GM19035 (cell line): ENCODE data around the gene USP6.
"Not testable (repeated sequence)": the region's sequence is repeated elsewhere in the genome, so short reads cannot be mapped to it uniquely, and the experiment has no call there.

Source experiments
- ATAC-seq: cut with Tn5 transposase; IDR thresholded peaks from one replicate; pipeline ENCODE4 v1.9.1; 2021; ENCODE audit not compliant: unreplicated experiment

The USP6 gene

DNA sequence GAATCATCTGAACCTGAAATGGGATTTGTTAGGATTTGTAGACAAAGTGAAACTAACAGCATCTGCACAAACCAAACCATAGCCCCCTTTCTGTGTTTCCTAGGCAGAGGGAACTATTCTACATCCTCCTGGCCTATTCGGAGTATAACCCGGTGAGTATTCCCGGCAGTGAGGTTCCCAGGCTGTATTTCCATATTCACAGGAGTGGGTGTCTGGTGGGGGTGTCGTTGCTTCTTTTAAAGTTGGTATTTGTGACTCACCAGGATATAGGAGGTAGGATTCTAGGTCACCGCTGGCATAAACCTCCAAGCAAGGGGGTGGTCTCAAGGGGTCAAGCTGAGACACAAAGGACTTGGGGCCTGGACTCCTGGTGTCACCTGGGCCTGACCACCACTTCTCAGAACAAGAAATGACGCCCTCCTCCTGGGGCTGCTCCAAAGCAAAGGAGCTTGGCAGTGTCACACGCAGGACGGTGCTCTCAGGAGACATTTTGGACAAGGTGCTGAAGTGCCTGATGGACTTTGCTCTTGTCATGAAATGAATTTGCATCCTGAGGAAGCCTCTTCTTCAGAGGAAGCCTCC, 19.4 kb downstream of the USP6 start:
- not testable (repeated sequence) for ATAC-seq

DNA sequence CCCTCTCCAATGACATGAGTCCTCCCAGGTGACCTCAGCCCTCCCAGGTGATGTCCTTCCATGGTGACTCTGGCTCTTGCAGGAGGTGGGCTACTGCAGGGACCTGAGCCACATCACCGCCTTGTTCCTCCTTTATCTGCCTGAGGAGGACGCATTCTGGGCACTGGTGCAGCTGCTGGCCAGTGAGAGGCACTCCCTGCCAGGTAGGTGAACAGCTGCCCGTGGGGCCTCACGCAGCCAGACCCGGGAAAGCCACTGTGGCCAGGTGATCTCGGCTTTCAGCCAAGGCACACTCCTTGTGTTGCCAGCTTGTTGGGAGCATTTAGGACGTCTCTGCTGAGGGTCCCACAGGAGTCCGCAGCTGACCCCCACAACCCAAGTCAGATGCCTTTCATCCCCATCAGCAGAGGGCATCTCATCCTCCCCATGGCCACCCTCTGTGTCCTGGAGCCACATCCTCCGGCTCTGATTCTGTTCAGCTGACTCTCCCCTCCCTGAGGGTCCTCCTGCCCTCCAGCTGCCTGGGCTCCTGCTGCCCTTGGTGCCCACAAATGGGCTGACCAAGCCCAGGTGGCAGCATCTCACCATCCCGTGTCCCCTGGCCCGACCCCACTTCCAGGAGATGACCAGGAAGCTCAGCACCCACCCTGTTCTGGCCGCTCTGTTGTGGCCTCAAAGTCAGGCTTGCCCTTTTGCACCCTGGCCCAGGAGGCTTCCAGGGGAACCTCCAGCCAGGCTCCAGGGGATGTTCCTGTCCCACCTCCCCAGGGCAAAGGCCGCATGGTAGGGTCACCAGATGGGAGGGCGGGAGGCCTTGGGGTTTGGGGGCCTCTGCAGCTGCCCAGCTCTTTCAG, 20.1 kb downstream of the USP6 start:
- no peak for ATAC-seq

DNA sequence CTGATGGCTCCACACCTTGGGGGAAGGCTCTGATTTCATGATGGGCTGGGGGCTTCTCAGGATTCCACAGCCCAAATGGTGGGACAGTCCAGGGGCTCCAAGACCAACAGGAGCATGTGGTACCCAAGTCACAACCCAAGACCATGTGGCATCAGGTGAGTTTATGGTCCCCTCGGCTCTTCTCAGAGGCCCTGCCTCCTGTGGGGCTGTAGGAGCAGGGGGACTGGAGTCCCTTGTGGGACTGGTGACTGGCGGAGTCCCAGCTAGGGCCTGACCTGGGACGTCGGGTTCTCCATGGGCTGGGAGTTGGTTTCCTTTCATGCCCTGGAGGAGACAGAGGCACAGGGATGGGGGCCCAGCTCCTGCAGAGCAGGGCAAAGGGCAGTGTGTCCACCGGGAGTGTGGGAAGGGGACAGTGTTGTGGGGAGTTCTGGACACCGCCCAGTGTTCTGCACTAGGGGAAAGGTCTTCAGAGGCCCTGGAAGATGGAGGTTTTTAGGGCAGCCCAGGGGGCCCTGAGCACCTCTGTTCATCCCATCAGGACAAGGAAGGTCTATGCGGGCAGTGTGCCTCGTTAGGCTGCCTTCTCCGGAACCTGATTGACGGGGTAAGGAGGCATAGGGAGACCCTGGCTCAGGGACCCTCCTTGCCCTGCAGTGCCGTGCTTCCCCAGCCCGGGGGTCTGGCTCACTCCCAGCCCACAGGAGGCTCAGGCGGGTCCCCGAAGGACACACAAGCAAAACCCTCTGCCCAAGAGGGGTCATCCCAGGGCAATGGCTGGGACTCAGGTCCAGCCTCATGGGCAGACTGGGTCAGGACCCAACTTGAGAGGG, 21.0 kb downstream of the USP6 start:
- ATAC-seq, result not testable (repeated sequence)

DNA sequence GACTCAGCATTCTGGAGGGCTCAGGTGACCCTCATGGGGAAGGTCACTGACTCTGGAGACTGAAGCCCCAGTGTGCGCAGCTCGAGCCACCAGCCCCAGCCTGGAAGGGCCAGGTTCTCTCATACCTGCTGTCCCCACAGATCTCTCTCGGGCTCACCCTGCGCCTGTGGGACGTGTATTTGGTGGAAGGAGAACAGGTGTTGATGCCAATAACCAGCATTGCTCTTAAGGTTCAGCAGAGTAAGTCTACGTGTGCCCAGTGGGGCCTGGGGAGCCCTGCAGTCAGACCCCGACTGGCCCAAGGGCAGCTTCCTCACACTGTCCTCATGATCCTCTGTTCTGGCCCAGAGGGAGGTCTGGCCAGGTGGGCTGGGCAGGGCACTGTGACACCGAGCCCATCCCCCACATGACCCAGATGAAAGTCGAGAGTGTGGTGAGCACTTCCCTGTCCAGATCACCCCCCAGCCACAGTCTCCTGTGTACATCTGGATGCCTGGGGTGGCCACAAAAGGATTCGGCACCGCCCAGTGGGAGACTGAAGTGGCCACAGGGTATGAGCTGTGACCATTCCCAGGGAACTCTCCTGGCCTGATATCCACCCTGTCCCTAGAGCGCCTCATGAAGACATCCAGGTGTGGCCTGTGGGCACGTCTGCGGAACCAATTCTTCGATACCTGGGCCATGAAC, 21.8 kb downstream of the USP6 start:
- not testable (repeated sequence) for ATAC-seq

DNA sequence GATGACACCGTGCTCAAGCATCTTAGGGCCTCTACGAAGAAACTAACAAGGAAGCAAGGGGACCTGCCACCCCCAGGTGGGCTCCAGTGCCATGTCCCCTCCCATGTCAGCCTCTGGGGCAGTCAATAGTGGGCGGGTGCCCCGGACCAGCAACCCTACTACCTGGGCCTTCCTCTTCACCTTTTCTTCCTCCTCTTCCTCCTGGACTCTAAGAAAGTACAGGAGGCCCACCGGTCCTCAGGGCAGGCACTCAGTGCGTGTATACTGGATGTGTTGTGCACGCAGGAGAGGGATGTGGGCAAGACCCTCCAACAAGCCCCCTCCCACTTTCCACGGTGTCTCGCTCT, 22.3 kb downstream of the USP6 start:
- not testable (repeated sequence) for ATAC-seq

DNA sequence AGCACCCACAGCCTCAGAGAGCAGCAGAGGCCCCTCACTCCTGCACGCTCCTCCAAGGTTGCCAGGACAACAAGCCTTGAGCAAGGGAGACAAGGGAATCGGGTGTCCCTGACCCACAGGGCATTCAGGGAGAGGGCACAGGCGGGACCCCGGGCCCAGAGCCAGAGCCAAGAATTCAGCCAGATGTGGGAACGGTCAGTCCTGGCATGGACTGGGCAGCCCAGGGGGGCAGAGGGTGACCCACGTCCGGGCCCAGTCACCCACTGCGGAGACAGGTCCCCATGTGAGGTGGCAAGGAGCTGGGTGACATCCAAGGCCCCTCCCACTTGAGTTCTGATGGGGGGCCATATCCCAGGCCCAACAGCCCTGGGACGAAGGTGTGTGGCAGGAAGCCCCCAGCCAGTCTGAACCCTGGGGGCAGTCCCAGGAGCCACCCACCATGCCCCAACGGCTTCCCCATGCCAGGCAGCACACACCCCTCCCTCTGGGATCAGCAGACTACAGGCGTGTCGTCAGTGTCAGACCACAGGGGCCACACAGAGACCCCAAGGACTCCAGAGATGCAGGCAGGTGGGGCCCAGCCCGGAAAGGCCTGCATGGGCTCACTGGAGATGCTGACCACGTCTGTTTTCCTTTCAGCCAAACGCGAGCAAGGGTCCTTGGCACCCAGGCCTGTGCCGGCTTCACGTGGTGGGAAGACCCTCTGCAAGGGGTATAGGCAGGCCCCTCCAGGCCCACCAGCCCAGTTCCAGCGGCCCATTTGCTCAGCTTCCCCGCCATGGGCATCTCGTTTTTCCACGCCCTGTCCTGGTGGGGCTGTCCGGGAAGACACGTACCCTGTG, 23.0 kb downstream of the USP6 start:
- ATAC-seq, result no peak

DNA sequence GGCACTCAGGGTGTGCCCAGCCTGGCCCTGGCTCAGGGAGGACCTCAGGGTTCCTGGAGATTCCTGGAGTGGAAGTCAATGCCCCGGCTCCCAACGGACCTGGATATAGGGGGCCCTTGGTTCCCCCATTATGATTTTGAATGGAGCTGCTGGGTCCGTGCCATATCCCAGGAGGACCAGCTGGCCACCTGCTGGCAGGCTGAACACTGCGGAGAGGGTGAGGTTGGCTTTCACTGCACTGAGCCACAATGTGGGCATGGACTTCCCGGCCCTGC, 23.6 kb downstream of the USP6 start:
- no peak for ATAC-seq

DNA sequence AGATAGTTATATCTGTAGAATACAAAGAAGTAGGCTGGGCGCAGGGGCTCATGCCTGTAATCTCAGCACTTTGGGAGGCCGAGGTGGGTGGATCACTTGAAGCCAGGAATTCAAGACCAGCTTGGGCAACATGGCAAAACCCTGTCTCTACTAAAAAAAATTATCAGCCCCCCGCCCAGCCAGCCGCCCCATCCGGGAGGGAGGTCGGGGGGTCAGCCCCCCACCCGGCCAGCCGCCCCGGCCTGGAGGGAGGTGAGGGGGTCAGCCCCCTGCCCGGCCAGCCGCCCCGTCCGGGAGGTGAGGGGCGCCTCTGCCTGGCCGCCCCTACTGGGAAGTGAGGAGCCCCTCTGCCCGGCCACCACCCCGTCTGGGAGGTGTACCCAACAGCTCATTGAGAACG, 27.0 kb downstream of the USP6 start:
- not testable (repeated sequence) for ATAC-seq

DNA sequence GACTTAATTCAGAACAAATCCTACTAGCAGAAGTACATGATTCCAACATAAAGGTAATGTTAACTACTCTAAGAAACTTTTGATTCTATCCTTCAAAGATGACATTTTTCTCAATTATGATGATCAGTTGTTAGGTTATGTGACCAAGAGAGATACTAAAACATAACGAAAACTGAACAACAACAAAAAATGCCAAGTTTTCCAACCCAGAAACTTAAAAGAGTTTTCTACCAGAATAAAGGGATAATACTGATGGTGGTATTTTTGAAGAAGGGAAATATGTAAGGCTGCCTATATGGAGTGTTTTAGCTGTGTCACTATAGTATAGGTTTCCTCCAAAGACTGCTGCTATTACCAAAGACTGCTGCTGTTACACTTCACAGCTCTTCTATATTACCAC, 30.3 kb downstream of the USP6 start:
- not testable (repeated sequence) for ATAC-seq

DNA sequence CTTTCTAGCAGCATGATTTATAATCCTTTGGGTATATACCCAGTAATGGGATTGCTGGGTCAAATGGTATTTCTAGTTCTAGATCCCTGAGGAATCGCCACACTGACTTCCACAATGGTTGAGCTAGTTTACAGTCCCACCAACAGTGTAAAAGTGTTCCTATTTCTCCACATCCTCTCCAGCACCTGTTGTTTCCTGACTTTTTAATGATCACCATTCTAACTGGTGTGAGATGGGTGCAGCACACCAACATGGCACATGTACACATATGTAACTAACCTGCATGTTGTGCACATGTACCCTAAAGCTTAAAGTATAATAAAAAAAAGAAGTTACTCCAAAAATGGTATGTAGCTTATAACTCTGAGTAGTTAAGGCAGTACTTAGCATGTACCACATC, 44.9 kb downstream of the USP6 start:
- not testable (repeated sequence) for ATAC-seq

DNA sequence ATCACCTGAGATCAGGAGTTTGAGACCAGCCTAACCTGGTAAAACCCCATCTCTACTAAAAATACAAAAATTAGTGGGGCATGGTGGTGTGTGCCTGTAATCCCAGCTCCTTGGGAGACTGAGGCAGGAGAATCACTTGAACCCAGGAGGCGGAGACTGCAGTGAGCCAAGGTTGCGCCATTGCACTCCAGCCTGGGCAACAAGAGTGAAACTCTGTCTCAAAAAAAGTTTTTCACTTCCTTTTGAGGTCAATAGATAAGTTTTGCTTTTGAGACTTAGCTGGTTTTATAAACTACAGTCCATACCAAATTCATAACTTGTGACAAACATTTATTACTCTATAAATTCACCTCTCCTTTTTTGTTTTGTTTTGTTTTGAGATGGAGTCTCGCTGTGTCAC, 46.0 kb downstream of the USP6 start:
- not testable (repeated sequence) for ATAC-seq

DNA sequence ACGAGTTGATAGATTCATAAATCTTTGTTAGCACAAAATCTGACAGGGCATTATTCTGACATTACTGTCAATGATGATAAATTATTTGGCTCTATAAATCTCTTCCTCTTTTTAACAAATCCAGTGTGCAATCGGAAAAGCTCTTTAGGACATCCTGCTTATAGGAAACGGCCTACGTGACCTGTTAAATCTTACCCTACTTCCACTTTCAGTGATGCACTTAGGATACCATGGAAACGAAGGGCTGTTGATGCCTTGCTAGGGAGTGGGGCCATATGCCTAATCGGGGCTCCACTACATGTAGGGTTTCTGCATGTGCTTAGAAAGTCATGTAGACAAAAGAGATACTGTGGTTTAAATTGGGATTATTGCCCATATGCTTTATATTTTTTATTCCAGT, 48.6 kb downstream of the USP6 start:
- ATAC-seq, result no peak

DNA sequence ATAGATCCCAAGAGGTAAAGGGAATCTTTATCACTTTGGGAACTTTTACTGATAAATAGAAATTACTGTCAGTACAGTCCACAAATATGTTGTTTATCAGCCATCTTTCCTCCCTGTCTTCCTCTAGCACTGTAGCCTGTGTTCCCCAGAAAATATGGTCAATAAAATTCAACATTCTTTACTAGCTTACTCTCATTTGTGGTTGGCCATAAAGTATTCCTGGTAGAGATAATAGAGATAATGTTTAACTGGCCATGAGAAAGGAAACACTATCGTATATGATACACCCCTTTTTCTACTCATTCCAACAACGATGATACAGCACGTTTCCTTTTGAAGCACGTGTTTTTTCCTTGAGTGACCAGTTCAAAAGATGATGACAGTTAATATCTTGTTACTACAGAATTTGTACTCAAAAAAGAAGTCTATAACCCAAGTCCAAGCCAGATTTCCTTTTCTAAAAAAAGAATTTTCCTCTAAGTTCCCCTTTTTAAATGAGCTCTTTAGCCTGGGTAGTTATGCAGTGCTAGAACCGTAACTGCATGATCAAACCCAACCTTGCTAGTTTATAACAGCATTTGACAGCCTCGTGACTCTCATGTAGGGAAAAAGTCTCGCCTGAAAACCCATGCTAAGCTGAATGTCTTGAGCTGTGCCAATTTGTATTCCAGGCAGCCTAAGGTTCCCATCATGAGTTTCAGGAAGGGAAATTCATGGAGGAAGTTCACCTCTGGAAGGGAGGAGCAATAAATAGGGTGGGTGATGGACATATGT, 50.1 kb downstream of the USP6 start:
- not testable (repeated sequence) for ATAC-seq

DNA sequence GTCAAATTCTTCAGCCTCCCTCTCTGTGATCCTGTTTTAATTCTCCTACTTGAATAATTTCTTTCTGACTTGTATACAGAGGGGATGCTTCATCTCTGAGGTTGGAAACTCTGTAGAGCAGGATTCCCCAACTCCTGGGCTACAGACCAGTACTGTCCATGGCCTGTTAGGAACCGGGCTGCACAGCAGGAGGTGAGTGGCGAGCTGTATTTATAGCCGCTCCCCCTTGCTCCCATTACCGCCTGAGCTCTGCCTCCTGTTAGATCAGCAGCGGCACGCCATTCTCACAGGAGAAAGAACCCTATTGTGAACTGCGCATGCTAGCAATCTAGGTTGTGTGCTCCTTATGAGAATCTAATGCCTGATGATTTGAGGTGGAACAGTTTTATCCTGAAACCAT, 59.2 kb downstream of the USP6 start:
- ATAC-seq, result not testable (repeated sequence)

DNA sequence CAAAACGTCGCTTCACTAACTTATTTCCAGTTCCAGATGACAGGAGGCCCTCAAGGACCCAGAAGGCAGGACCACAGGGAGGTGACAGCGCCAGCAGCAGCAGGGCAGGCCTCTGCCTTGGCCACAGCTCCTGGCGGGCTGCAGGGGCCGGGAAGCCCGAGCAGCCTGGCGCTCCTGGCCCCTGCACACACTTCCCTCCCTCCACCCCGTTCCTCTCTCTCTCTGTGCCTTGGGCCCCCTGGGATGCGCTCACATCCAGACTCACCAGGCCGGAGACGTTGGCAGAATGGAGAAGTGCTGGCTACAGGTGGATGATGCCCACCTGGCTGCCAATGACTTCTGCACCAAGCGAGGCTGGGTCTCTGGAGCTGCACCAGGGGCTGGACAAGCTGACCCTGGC, 63.2 kb downstream of the USP6 start:
- no peak for ATAC-seq

DNA sequence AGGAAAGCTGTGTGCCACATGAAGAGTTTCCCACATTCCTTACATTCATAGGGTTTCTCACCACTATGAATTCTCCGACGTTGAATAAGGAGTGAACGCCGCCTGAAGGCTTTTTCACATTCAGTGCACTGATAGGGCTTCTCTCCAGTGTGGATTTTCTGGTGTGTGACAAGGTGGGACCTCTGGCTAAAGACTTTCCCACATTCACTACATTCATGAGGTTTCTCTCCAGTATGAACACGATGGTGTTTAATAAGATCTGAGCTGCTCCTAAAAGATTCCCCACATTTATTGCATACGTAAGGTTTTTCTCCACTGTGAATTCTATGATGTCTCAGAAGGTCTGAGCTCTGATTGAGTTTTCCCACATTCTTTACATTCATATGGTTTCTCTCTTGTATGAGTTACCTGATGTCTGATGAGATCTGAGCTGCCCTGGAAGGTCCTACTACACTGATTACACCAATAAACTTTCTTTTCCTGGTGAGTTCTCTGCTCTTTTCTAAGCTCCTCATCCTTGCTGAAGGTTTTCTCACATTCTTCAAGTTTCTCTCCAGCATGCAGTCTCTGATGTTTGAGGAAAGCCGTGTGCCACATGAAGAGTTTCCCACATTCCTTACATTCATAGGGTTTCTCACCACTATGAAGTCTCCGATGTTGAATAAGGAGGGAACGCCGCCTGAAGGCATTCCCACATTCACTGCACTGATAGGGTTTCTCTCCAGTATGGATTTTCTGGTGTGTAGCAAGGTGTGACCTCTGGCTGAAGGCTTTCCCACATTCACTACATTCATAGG, 65.9 kb downstream of the USP6 start:
- ATAC-seq, result no peak

DNA sequence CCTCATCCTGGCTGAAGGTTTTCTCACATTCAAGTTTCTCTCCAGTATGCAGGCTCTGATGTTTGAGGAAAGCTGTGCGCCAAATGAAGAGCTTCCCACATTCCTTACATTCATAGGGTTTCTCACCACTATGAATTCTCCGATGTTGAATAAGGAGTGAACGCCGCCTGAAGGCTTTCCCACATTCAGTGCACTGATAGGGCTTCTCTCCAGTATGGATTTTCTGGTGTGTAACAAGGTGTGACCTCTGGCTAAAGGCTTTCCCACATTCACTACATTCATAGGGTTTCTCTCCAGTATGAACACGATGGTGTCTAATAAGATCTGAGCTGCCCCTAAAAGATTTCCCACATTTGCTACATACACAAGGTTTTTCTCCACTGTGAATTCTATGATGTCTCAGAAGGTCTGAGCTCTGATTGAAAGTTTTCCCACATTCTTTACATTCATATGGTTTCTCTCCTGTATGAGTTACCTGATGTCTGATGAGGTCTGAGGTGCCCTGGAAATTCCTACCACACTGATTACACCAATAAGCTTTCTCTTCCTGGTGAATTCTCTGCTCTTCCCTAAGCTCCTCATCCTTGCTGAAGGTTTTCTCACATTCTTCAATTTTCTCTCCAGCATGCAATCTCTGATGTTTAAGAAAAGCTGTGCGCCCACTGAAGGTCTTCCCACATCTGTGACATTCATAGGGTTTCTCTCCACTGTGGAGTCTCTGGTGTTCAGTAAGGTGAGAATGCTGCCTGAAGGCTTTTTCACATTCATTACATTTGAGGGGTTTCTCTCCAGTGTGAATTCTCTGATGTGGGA, 67.0 kb downstream of the USP6 start:
- no peak for ATAC-seq

DNA sequence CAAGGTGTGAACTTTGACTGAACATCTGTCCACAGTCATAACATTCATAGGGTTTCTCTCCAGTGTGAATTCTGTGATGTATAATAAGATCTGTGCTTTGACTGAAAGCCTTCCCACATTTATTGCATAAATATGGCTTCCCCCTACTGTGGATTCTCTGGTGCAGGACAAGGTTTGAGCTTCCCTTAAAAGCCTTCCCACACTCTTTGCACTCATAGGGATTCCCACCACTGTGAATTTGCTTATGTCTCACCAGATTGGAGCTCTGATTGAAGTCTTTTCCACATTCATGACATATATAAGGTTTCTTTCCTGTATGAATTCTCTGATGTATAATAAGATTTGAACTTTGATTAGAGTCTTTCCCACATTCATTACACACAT, 67.6 kb downstream of the USP6 start:
- no peak for ATAC-seq
